ENCODE data around the gene RALGAPB.

GRCh38 chr20:38453941-38454340 is 18.7 kb upstream of the RALGAPB start:
- TF ChIP-seq CTCF (IDR thresholded peaks at IDR 0.05 in 2 of 3, conservative IDR thresholded peaks at IDR 0.05 in 1 of 3; ENCODE audit: borderline replicate concordance in 1 of 3, insufficient read depth in 1 of 3, low read depth in 2 of 3, low read length in 2 of 3) (no peak), POLR2A (IDR thresholded peaks at IDR 0.05; ENCODE audit: borderline replicate concordance, extremely low read depth, insufficient read depth, insufficient read length) (no peak)

Measured in HCT116 (cell line).